ENCODE measurements around the gene PDE11A. TPM values are rescaled to one million over a fixed set of nuclear protein-coding genes. Genes with fewer than 3 reads are reported as not detected.

PDE11A gene
- total RNA-seq, 1 experiment from 2014 or later = 0.61 TPM

GRCh38 chr2:177635696-177636095 lies 436.9 kb downstream of the PDE11A start:
- intact Hi-C loops (cut with micrococcal nuclease) = no loop called here
- H3K27me3 ChIP-seq (ENCODE audit: insufficient read depth, low read length) = no peaks in the 10 kb centered on the region
- no peak for ATAC-seq
- TF ChIP-seq SRF (IDR thresholded peaks at IDR 0.05; ENCODE audit: low read depth) = no peak
- TF ChIP-seq EZH2 (IDR thresholded peaks at IDR 0.05) = no peak
- no peak for TF ChIP-seq ZNF274 (IDR thresholded peaks at IDR 0.05; ENCODE audit: low read depth, low read length)
- no peak overlapping the region for H2AFZ ChIP-seq (ENCODE audit: low read depth, low read length, poor library complexity, severe bottlenecking)
- BruUV-seq (replicated peaks) = no TSS peak
- no peak overlapping the region for H3K9ac ChIP-seq (ENCODE audit: low read length)
- DNase-seq (ENCODE audit: low read depth, low spot score) = no peak
- POLR2A ChIA-PET = no interaction called here
- H3K4me2 ChIP-seq (ENCODE audit: low read length) = no peak overlapping the region
- CTCF ChIA-PET = no interaction called here
- H3K4me3 ChIP-seq (replicated peaks in 1 of 2; ENCODE audit: low read depth in 1 of 2, low read length in 2 of 2) = no peak overlapping the region
- RAD21 ChIA-PET (ENCODE audit: low non-redundant PET in 1 of 2, low total read pairs in 2 of 2, uncharacterized antibody in 2 of 2, unreplicated experiment in 2 of 2) = no interaction called here
- H3K9me3 ChIP-seq (ENCODE audit: control insufficient read depth in 1 of 2, insufficient read depth in 1 of 2, low read depth in 1 of 2, low read length in 2 of 2) = no peaks in the 10 kb centered on the region
- H3K27ac ChIP-seq (ENCODE audit: low read depth, low read length) = no peak overlapping the region
- no peaks in the 10 kb centered on the region for H4K20me1 ChIP-seq (ENCODE audit: insufficient read depth)
- no peaks in the 10 kb centered on the region for H3K9me2 ChIP-seq (ENCODE audit: insufficient read depth)
- no peaks in the 10 kb centered on the region for H3K4me1 ChIP-seq (ENCODE audit: control insufficient read depth in 1 of 2, insufficient read depth in 2 of 2, low read length in 2 of 2)
- H3K79me2 ChIP-seq (ENCODE audit: insufficient read depth, low read length) = no peaks in the 10 kb centered on the region
- no peaks in the 10 kb centered on the region for H3K36me3 ChIP-seq (ENCODE audit: control insufficient read depth in 1 of 2, insufficient read depth in 2 of 2, low read length in 2 of 2)

GRCh38 chr2:177633910-177634294 lies 438.7 kb downstream of the PDE11A start:
- intact Hi-C loops (cut with micrococcal nuclease) = no loop called here
- Histone ChIP-seq H3K27ac (ENCODE audit: low read depth, low read length) (no peak overlapping the region), H3K36me3 (ENCODE audit: control insufficient read depth in 1 of 2, insufficient read depth in 2 of 2, low read length in 2 of 2) (no peaks in the 10 kb centered on the region), H4K20me1 (ENCODE audit: insufficient read depth) (no peaks in the 10 kb centered on the region), H3K4me1 (ENCODE audit: control insufficient read depth in 1 of 2, insufficient read depth in 2 of 2, low read length in 2 of 2) (no peaks in the 10 kb centered on the region), H3K79me2 (ENCODE audit: insufficient read depth, low read length) (no peaks in the 10 kb centered on the region), H3K4me2 (ENCODE audit: low read length) (no peak overlapping the region), H3K9me2 (ENCODE audit: insufficient read depth) (no peaks in the 10 kb centered on the region), H2AFZ (ENCODE audit: low read depth, low read length, poor library complexity, severe bottlenecking) (no peak overlapping the region), H3K9me3 (ENCODE audit: control insufficient read depth in 1 of 2, insufficient read depth in 1 of 2, low read depth in 1 of 2, low read length in 2 of 2) (no peaks in the 10 kb centered on the region), H3K4me3 (replicated peaks in 1 of 2; ENCODE audit: low read depth in 1 of 2, low read length in 2 of 2) (no peak overlapping the region), H3K9ac (ENCODE audit: low read length) (no peak overlapping the region), H3K27me3 (ENCODE audit: insufficient read depth, low read length) (no peaks in the 10 kb centered on the region)
- RAD21 ChIA-PET (ENCODE audit: low non-redundant PET in 1 of 2, low total read pairs in 2 of 2, uncharacterized antibody in 2 of 2, unreplicated experiment in 2 of 2) = no interaction called here
- no peak for DNase-seq (ENCODE audit: low read depth, low spot score)
- CTCF ChIA-PET = no interaction called here
- TF ChIP-seq YY1 (IDR thresholded peaks at IDR 0.05; ENCODE audit: extremely low read depth, insufficient replicate concordance, low read depth, low read length) (no peak), CBX3 (IDR thresholded peaks at IDR 0.05; ENCODE audit: low read depth) (no peak), ATF3 (IDR thresholded peaks at IDR 0.05) (no peak), POLR2AphosphoS5 (IDR thresholded peaks at IDR 0.05; ENCODE audit: low read depth, low read length) (no peak), RAD21 (IDR thresholded peaks at IDR 0.05; ENCODE audit: low read depth) (no peak), SRF (IDR thresholded peaks at IDR 0.05; ENCODE audit: low read depth) (no peak)
- POLR2A ChIA-PET = no interaction called here
- BruUV-seq (replicated peaks) = no TSS peak
- ATAC-seq = no peak
